Inferior parietal cortex (tissue), 1 donor: ENCODE data around the gene CPEB1.
"Not testable (repeated sequence)": the region's sequence is repeated elsewhere in the genome, so short reads cannot be mapped to it uniquely, and the experiment has no call there.

Experiments
- DNase-seq: peaks from one replicate; pipeline ENCODE4 v3.0.0-alpha.2; 2016; ENCODE audit errors: extremely low spot score

The CPEB1 gene

GRCh38 chr15:82513587-82513986 lies 133.6 kb downstream of the CPEB1 start:
- not testable (repeated sequence) for DNase-seq

- DNase-seq: not testable (repeated sequence)
Measured at GRCh38 chr15:82507693-82508092, 139.5 kb downstream of the CPEB1 start.

- not testable (repeated sequence) for DNase-seq
Measured at GRCh38 chr15:82507087-82507486, 140.1 kb downstream of the CPEB1 start.

GRCh38 chr15:82505842-82506241 lies 141.3 kb downstream of the CPEB1 start:
- not testable (repeated sequence) for DNase-seq

- DNase-seq: not testable (repeated sequence)
Measured at GRCh38 chr15:82504074-82504473, 143.1 kb downstream of the CPEB1 start.

- not testable (repeated sequence) for DNase-seq
Measured at GRCh38 chr15:82502700-82503339, 144.3 kb downstream of the CPEB1 start.

- not testable (repeated sequence) for DNase-seq
Measured at GRCh38 chr15:82500772-82501171, 146.4 kb downstream of the CPEB1 start.

GRCh38 chr15:82497978-82498377 lies 149.2 kb downstream of the CPEB1 start:
- DNase-seq: not testable (repeated sequence)
